GM18868 (cell line): Measurements from ENCODE around the gene APMAP.
"Not testable (repeated sequence)": the region's sequence is repeated elsewhere in the genome, so short reads cannot be mapped to it uniquely, and the experiment has no call there.

Experiments used
- ATAC-seq: cut with Tn5 transposase; IDR thresholded peaks from one replicate; pipeline ENCODE4 v1.9.1; 2021; ENCODE audit warnings: mild to moderate bottlenecking, moderate library complexity; ENCODE audit not compliant: unreplicated experiment

APMAP gene

GRCh38 chr20:24936526-24937407 lies 55.8 kb downstream of the APMAP start:
- ATAC-seq: no peak

GRCh38 chr20:24935766-24936525 lies 56.6 kb downstream of the APMAP start:
- ATAC-seq: no peak

GRCh38 chr20:24935140-24935539 lies 57.4 kb downstream of the APMAP start:
- no peak for ATAC-seq

- ATAC-seq: no peak
Observed at GRCh38 chr20:24934716-24935115, 57.8 kb downstream of the APMAP start.

- no peak for ATAC-seq
Observed at GRCh38 chr20:24934101-24934661, 58.4 kb downstream of the APMAP start.

- ATAC-seq: no peak
Observed at GRCh38 chr20:24933266-24933908, 59.2 kb downstream of the APMAP start.

- ATAC-seq: not testable (repeated sequence)
Observed at GRCh38 chr20:24931893-24932292, 60.7 kb downstream of the APMAP start.

- not testable (repeated sequence) for ATAC-seq
Observed at GRCh38 chr20:24930724-24931688, 61.5 kb downstream of the APMAP start.

- not testable (repeated sequence) for ATAC-seq
Observed at GRCh38 chr20:24929867-24930723, 62.5 kb downstream of the APMAP start.

- ATAC-seq: not testable (repeated sequence)
Observed at GRCh38 chr20:24929259-24929658, 63.3 kb downstream of the APMAP start.

- ATAC-seq: not testable (repeated sequence)
Observed at GRCh38 chr20:24920706-24921105, 71.8 kb downstream of the APMAP start.

- ATAC-seq: not testable (repeated sequence)
Observed at GRCh38 chr20:24919665-24920064, 72.9 kb downstream of the APMAP start.

- no peak for ATAC-seq
Observed at GRCh38 chr20:24918579-24919566, 73.7 kb downstream of the APMAP start.

GRCh38 chr20:24917797-24918578 lies 74.6 kb downstream of the APMAP start:
- peak; percentile 75 for ATAC-seq

- ATAC-seq: no peak
Observed at GRCh38 chr20:24917056-24917455, 75.5 kb downstream of the APMAP start.

GRCh38 chr20:24916412-24916811 lies 76.1 kb downstream of the APMAP start:
- no peak for ATAC-seq

- ATAC-seq: no peak
Observed at GRCh38 chr20:24915892-24916291, 76.7 kb downstream of the APMAP start.
